WTC11 (cell line): ENCODE data around the gene PYHIN1. TPM values are rescaled to one million over a fixed set of nuclear protein-coding genes. Genes with fewer than 3 reads are reported as not detected.

Experiments
- ATAC-seq: fragments of 200-7000 bp; cut with Tn5 transposase; 2 replicates; pipeline ENCODE4 v1.10.0; 2021; ENCODE audit warnings: mild to moderate bottlenecking, moderate library complexity
- CTCF ChIA-PET: fragments of 300-600 bp; sonication (Branson Sonifier 250); formaldehyde crosslinking; loops from one replicate; lab custom pipeline; 2021; ENCODE audit warnings: antibody characterized with exemption; lab: Charles Lee
- POLR2A ChIA-PET: fragments of 350-600 bp; sonication (Branson Sonifier 250); formaldehyde crosslinking; loops from one replicate; lab custom pipeline; 2021; ENCODE audit warnings: antibody characterized with exemption; lab: Charles Lee
- DNase-seq: peaks from one replicate; pipeline ENCODE4 v3.0.0; 2021; ENCODE audit warnings: low spot score
- H3K27ac Mint-ChIP-seq: 2 replicates; pipeline ENCODE4 v1.8.0; 2021; ENCODE audit warnings: mixed read lengths
- H3K27me3 Mint-ChIP-seq: 2 replicates; pipeline ENCODE4 v1.8.0; 2021; ENCODE audit warnings: low read depth, mild to moderate bottlenecking, moderate library complexity, mixed read lengths
- H3K36me3 Mint-ChIP-seq: 2 replicates; pipeline ENCODE4 v1.8.0; 2021; ENCODE audit warnings: mixed read lengths
- H3K4me1 Mint-ChIP-seq: 2 replicates; pipeline ENCODE4 v1.8.0; 2022; ENCODE audit warnings: mixed read lengths
- H3K4me3 Mint-ChIP-seq: 2 replicates; pipeline ENCODE4 v1.8.0; 2021; ENCODE audit warnings: mild to moderate bottlenecking, moderate library complexity, mixed read lengths
- H3K9me3 Mint-ChIP-seq: 2 replicates; pipeline ENCODE4 v1.8.0; 2021; ENCODE audit warnings: mixed read lengths
- AFF4 ChIP-seq: sonication (generic); formaldehyde crosslinking; IDR thresholded peaks from 2 replicates; pipeline ENCODE4 v1.8.1; 2023; ENCODE audit warnings: mild to moderate bottlenecking, missing genetic modification reagents, borderline replicate concordance
- ATF2 ChIP-seq: sonication (generic); formaldehyde crosslinking; IDR thresholded peaks from 2 replicates; pipeline ENCODE4 v1.8.1; 2022; ENCODE audit warnings: low read depth, missing genetic modification reagents, borderline replicate concordance
- CDX4 ChIP-seq: fragments of 250-450 bp; sonication (Bioruptor Pico); IDR thresholded peaks from 2 replicates; pipeline ENCODE4 v1.9.0; 2021; ENCODE audit warnings: moderate library complexity, mild to moderate bottlenecking, inconsistent platforms, borderline replicate concordance
- E2F1 ChIP-seq: sonication (generic); formaldehyde crosslinking; IDR thresholded peaks from 2 replicates; pipeline ENCODE4 v1.8.0; 2022; ENCODE audit warnings: mild to moderate bottlenecking, missing genetic modification reagents
- FOXP1 ChIP-seq: sonication (generic); formaldehyde crosslinking; IDR thresholded peaks from 2 replicates; pipeline ENCODE4 v1.8.0; 2022; ENCODE audit warnings: missing genetic modification reagents, mild to moderate bottlenecking, moderate library complexity, borderline replicate concordance
- GRHL2 ChIP-seq: fragments of 250-450 bp; sonication (Bioruptor Pico); IDR thresholded peaks from 2 replicates; pipeline ENCODE4 v1.8.0; 2022; ENCODE audit warnings: mild to moderate bottlenecking, moderate library complexity; ENCODE audit not compliant: insufficient replicate concordance, severe bottlenecking
- IRF1 ChIP-seq: sonication (generic); formaldehyde crosslinking; IDR thresholded peaks from 2 replicates; pipeline ENCODE4 v1.8.0; 2023; ENCODE audit warnings: missing genetic modification reagents
- MAX ChIP-seq: sonication (generic); formaldehyde crosslinking; IDR thresholded peaks from 2 replicates; pipeline ENCODE4 v1.8.0; 2022; ENCODE audit warnings: mild to moderate bottlenecking, missing genetic modification reagents
- NFYB ChIP-seq: sonication (generic); formaldehyde crosslinking; conservative IDR thresholded peaks from 2 replicates; pipeline ENCODE4 v1.8.0; 2022; ENCODE audit warnings: low read depth, missing genetic modification reagents
- NR1H2 ChIP-seq: sonication (generic); formaldehyde crosslinking; IDR thresholded peaks from 2 replicates; pipeline ENCODE4 v1.9.0; 2021; ENCODE audit warnings: mild to moderate bottlenecking, moderate library complexity, missing genetic modification reagents
- SOX15 ChIP-seq: fragments of 250-450 bp; sonication (Bioruptor Pico); IDR thresholded peaks from 2 replicates; pipeline ENCODE4 v1.9.0; 2021; ENCODE audit warnings: mild to moderate bottlenecking
- STAT6 ChIP-seq: sonication (generic); formaldehyde crosslinking; conservative IDR thresholded peaks from 2 replicates; pipeline ENCODE4 v1.8.1; 2023; ENCODE audit warnings: mild to moderate bottlenecking, low read depth, missing genetic modification reagents, moderate library complexity
- TP53 ChIP-seq: sonication (generic); formaldehyde crosslinking; IDR thresholded peaks from 2 replicates; pipeline ENCODE4 v1.8.1; 2023; ENCODE audit warnings: mild to moderate bottlenecking, missing genetic modification reagents
- ZMAT4 ChIP-seq: fragments of 250-450 bp; sonication (Bioruptor Pico); IDR thresholded peaks from 2 replicates; pipeline ENCODE4 v1.9.0; 2021; ENCODE audit warnings: mild to moderate bottlenecking
- ZNF138 ChIP-seq: sonication (generic); formaldehyde crosslinking; conservative IDR thresholded peaks from 2 replicates; pipeline ENCODE4 v1.8.1; 2022; ENCODE audit warnings: mild to moderate bottlenecking, moderate library complexity, missing genetic modification reagents
- ZNF423 ChIP-seq: fragments of 250-450 bp; sonication (Bioruptor Pico); IDR thresholded peaks from 2 replicates; pipeline ENCODE4 v2.1.2; 2022; ENCODE audit warnings: mild to moderate bottlenecking, moderate library complexity
- total RNA-seq: library from RNA; stranded (reverse); gene quantifications from 3 replicates; pipeline ENCODE4 v1.2.3, GENCODE V29; 2021

Gene PYHIN1
- total RNA-seq, 1 experiment from 2014 or later, result not detected

GRCh38 chr1:158952416-158952815 is 21.1 kb downstream of the PYHIN1 start:
- Mint-ChIP-seq H3K27ac (no peak overlapping the region), H3K4me1 (peaks cover 17% of the 10 kb centered on the region), H3K36me3 (peaks cover 7% of the 10 kb centered on the region), H3K4me3 (no peak overlapping the region; the same call in 1 of the 2 replicates), H3K9me3 (peaks cover 18% of the 10 kb centered on the region), H3K27me3 (peaks cover 48% of the 10 kb centered on the region)
- CTCF ChIA-PET, result interaction anchor here (0.7 to 0.8 kb wide), 3 partner anchors 146 to 771 kb away, joined by 3 to 7 read pairs (median 3); no protein-coding TSS in a partner anchor
- ATAC-seq (no peak), DNase-seq (no peak)
- POLR2A ChIA-PET, result interaction anchor here (0.7 kb wide), 1 partner anchor 51 kb away, joined by 3 read pairs; no protein-coding TSS in a partner anchor
- TF ChIP-seq ZMAT4 (CRISPR knock-in tag), result no peak
- TF ChIP-seq NR1H2, result no peak
- TF ChIP-seq GRHL2 (CRISPR knock-in tag), result no peak
- no peak for TF ChIP-seq MAX (CRISPR knock-in tag)
- no peak for TF ChIP-seq ZNF423 (CRISPR knock-in tag)
- TF ChIP-seq ATF2 (CRISPR knock-in tag), result no peak
- no peak for TF ChIP-seq NFYB
- TF ChIP-seq CDX4 (CRISPR knock-in tag), result no peak
- TF ChIP-seq ZNF138 (CRISPR knock-in tag), result no peak
- no peak for TF ChIP-seq E2F1 (CRISPR knock-in tag)
- TF ChIP-seq FOXP1 (CRISPR knock-in tag), result no peak
- TF ChIP-seq AFF4 (CRISPR knock-in tag), result no peak
- TF ChIP-seq SOX15 (CRISPR knock-in tag), result no peak
- no peak for TF ChIP-seq TP53 (CRISPR knock-in tag)
- TF ChIP-seq IRF1 (CRISPR knock-in tag), result no peak
- TF ChIP-seq STAT6, result no peak
